Measurements from ENCODE around the gene WDR70.

- TF ChIP-seq CTCF (conservative IDR thresholded peaks at IDR 0.05; ENCODE audit: low read depth, low read length) (0 out of 2 replicates have a peak, but pooled peaks have one; percentile 19), EZH2 (IDR thresholded peaks at IDR 0.05; ENCODE audit: low read length, unreplicated experiment) (no peak), EZH2phosphoT487 (IDR thresholded peaks at IDR 0.05; ENCODE audit: borderline replicate concordance, low read length) (no peak)
Measured at GRCh38 chr5:37724395-37725125, 345.4 kb downstream of the WDR70 start.
